C4-2B (cell line): ENCODE results near the gene KIF1A.

ENCODE experiments used
- ZFX ChIP-seq: fragments of 450-650 bp; IDR thresholded peaks from 2 replicates; pipeline ENCODE4 v1.6.1; 2017
- TF ChIP-seq, protein P1 (sequence below): fragments of 450-650 bp; conservative IDR thresholded peaks from 2 replicates; pipeline ENCODE4 v1.5.1; 2017; ENCODE audit warnings: mild to moderate bottlenecking

DNA sequence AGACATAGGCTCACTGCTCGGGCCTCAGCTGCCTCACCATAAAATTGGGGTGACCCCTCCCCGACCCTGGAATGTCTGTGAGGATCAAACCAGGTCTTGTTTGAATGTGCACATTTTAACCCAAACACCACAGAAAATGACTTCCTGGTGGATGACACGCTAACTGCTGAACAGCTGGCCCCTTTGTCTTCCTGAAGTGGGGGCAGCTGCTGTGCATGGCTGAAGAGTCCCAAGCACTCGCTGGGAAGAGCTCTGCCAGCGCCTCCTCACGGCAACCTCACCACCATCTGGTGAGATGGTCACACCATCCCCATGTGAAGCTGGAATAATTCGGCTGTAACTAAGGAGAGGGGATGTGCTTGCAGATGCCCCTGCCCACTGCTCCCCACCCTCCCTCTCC is 94.3 kb downstream of the KIF1A start:
- TF ChIP-seq, protein P1, sequence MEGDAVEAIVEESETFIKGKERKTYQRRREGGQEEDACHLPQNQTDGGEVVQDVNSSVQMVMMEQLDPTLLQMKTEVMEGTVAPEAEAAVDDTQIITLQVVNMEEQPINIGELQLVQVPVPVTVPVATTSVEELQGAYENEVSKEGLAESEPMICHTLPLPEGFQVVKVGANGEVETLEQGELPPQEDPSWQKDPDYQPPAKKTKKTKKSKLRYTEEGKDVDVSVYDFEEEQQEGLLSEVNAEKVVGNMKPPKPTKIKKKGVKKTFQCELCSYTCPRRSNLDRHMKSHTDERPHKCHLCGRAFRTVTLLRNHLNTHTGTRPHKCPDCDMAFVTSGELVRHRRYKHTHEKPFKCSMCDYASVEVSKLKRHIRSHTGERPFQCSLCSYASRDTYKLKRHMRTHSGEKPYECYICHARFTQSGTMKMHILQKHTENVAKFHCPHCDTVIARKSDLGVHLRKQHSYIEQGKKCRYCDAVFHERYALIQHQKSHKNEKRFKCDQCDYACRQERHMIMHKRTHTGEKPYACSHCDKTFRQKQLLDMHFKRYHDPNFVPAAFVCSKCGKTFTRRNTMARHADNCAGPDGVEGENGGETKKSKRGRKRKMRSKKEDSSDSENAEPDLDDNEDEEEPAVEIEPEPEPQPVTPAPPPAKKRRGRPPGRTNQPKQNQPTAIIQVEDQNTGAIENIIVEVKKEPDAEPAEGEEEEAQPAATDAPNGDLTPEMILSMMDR = no peak
- no peak for TF ChIP-seq ZFX
